A549 (cell line): ENCODE measurements around the gene ATP6V1F. TPM values are rescaled to one million over a fixed set of nuclear protein-coding genes. Genes with fewer than 3 reads are reported as not detected.

ENCODE experiments used
- ATAC-seq, 2 experiments: fragments of 200-7000 bp in 1 of 2; fragments of >200 bp in 1 of 2; cut with Nextera tagmentation in 1 of 2; cut with Tn5 transposase in 1 of 2; 3 replicates each; pipeline versions ENCODE4 v1.8.0 to v1.9.1; 2018 to 2020; ENCODE audit warnings: mild to moderate bottlenecking in 1 of 2, moderate library complexity in 1 of 2
- CTCF ChIA-PET: fragments of 300-600 bp; sonication (Branson Sonifier 250); formaldehyde crosslinking; extraction: SDS; loops from one replicate; lab custom pipeline; 2021; ENCODE audit warnings: antibody characterized with exemption, inconsistent platforms; lab: Yijun Ruan, JAX
- POLR2A ChIA-PET: fragments of 350-600 bp; formaldehyde crosslinking; extraction: SDS; loops from one replicate; lab custom pipeline; 2021; ENCODE audit warnings: antibody characterized with exemption, inconsistent platforms; lab: Yijun Ruan, JAX
- DNase-seq, 2 experiments: peaks; one replicate each; pipeline versions ENCODE4 v3.0.0 to v3.0.0-alpha.2; 2011 to 2016; ENCODE audit warnings: low read depth in 1 of 2, low spot score in 1 of 2
- FAIRE-seq: peaks from 2 replicates; lab custom pipeline; 2011; peaks lifted over from hg19 to GRCh38; lab: Jason Lieb, UNC
- H3K27ac ChIP-seq, 2 experiments: fragments of >200 bp; sonication (Bioruptor Twin); formaldehyde crosslinking; 3 replicates each; pipeline ENCODE4 v1.5.1; 2016 to 2017
- H3K4me1 ChIP-seq: fragments of >200 bp; sonication (Bioruptor Twin); formaldehyde crosslinking; 3 replicates; pipeline ENCODE4 v1.6.1; 2016
- H3K4me2 ChIP-seq: fragments of >200 bp; sonication (Bioruptor Twin); formaldehyde crosslinking; 3 replicates; pipeline ENCODE4 v1.6.1; 2016
- H3K4me3 ChIP-seq: fragments of >200 bp; sonication (Bioruptor Twin); formaldehyde crosslinking; 3 replicates; pipeline ENCODE4 v1.5.1; 2016
- H3K9me3 ChIP-seq: fragments of >200 bp; sonication (Bioruptor Twin); formaldehyde crosslinking; 3 replicates; pipeline ENCODE4 v1.6.1; 2016
- CHD2 ChIP-seq: fragments of 150-350 bp; IDR thresholded peaks from 2 replicates; pipeline ENCODE4 v1.6.1; 2014; ENCODE audit warnings: low read length; ENCODE audit not compliant: partially characterized antibody
- EHF ChIP-seq: fragments of 250-450 bp; sonication (Bioruptor Pico); IDR thresholded peaks from 2 replicates; pipeline ENCODE4 v1.5.0; 2020; ENCODE audit warnings: mild to moderate bottlenecking
- ESRRA ChIP-seq: fragments of 150-350 bp; IDR thresholded peaks from 2 replicates; pipeline ENCODE4 v1.6.1; 2014; ENCODE audit warnings: mild to moderate bottlenecking, low read length, borderline replicate concordance
- FOSB ChIP-seq: fragments of 250-450 bp; sonication (Bioruptor Pico); IDR thresholded peaks from 2 replicates; pipeline ENCODE4 v1.5.0; 2020; ENCODE audit warnings: mild to moderate bottlenecking, moderate library complexity
- FOSL2 ChIP-seq, 2 experiments: fragments of 450-650 bp in 1 of 2; fragments of >200 bp in 1 of 2; sonication (Bioruptor Twin) in 1 of 2; formaldehyde crosslinking; IDR thresholded peaks; 2 replicates each; pipeline versions ENCODE4 v1.5.0 to v1.6.1; 2016 to 2020; ENCODE audit warnings: mild to moderate bottlenecking in 1 of 2, moderate library complexity in 1 of 2
- GATA3 ChIP-seq: IDR thresholded peaks from 2 replicates; pipeline ENCODE4 v1.6.1; 2012; ENCODE audit warnings: borderline replicate concordance
- HOXB5 ChIP-seq: fragments of 250-450 bp; sonication (Bioruptor Pico); IDR thresholded peaks from 2 replicates; pipeline ENCODE4 v1.5.0; 2020; ENCODE audit warnings: mild to moderate bottlenecking, moderate library complexity
- JUN ChIP-seq, 2 experiments: fragments of >200 bp; sonication (Bioruptor Twin); formaldehyde crosslinking; IDR thresholded peaks; 2 replicates in 1 of 2; 3 replicates in 1 of 2; pipeline ENCODE4 v1.6.1; 2016 to 2017
- MAX ChIP-seq: IDR thresholded peaks from 2 replicates; pipeline ENCODE4 v1.6.1; 2012
- NFE2L2 ChIP-seq: fragments of 150-350 bp; conservative IDR thresholded peaks from 2 replicates; pipeline ENCODE4 v1.6.1; 2014; ENCODE audit warnings: low read length
- NPAS2 ChIP-seq: fragments of 250-450 bp; sonication (Bioruptor Pico); IDR thresholded peaks from 2 replicates; pipeline ENCODE4 v1.8.0; 2022; ENCODE audit warnings: mild to moderate bottlenecking, moderate library complexity, borderline replicate concordance
- PBX3 ChIP-seq: IDR thresholded peaks from 2 replicates; pipeline ENCODE4 v1.6.1; 2012
- RARB ChIP-seq: fragments of 250-450 bp; sonication (Bioruptor Pico); IDR thresholded peaks from 2 replicates; pipeline ENCODE4 v1.8.0; 2021; ENCODE audit warnings: mild to moderate bottlenecking, moderate library complexity
- REST ChIP-seq: fragments of 200-600 bp; sonication (generic); IDR thresholded peaks from 2 replicates; pipeline ENCODE4 v1.6.1; 2016; ENCODE audit warnings: antibody characterized with exemption, mild to moderate bottlenecking, moderate library complexity
- RNF2 ChIP-seq: fragments of 200-600 bp; sonication (generic); IDR thresholded peaks from 2 replicates; pipeline ENCODE4 v1.6.1; 2016; ENCODE audit warnings: low read depth, mild to moderate bottlenecking, antibody characterized with exemption, moderate library complexity, borderline replicate concordance
- TFCP2L1 ChIP-seq: fragments of 250-450 bp; sonication (Bioruptor Pico); IDR thresholded peaks from 2 replicates; pipeline ENCODE4 v1.5.0; 2021; ENCODE audit warnings: mild to moderate bottlenecking
- WGBS: methylation state at CpG from one replicate; pipeline ENCODE4 v1.1.6; 2017; ENCODE audit errors: missing lambda C conversion rate; 5-methylcytosine and 5-hydroxymethylcytosine counted together
- polyA plus RNA-seq, 4 experiments: library from polyadenylated mRNA; depleted of rRNA in 3 of 4; stranded (reverse); fragments of >200 nt; fragmentation: RNase III in 1 of 4; extraction: RNeasy Plus Mini Kit Qiagen cat#74134 plus additional on column Dnase treatment in 1 of 4; gene quantifications; 2 replicates in 3 of 4; 3 replicates in 1 of 4; pipeline ENCODE4 v1.2.3, GENCODE V29; 2011 to 2017

ATP6V1F gene
- polyA plus RNA-seq, 2 of the 4 experiments (the other 2 are of a cell fraction): 155 to 229 TPM

GRCh38 chr7:128889121-128889520 is 26.5 kb downstream of the ATP6V1F start:
- 53% methylated on average over 6 of the region's 8 CpGs for WGBS
- DNase-seq (no peak), ATAC-seq (no peak), FAIRE-seq (no peak)
- Histone ChIP-seq H3K4me3 (no peak overlapping the region), H3K4me2 (no peak overlapping the region), H3K9me3 (no peaks in the 10 kb centered on the region), H3K27ac (no peak overlapping the region), H3K4me1 (no peaks in the 10 kb centered on the region; the same call in 2 of the 3 replicates)
- CTCF ChIA-PET: no interaction called here
- TF ChIP-seq FOSB (CRISPR knock-in tag) (no peak), FOSL2 (IDR thresholded peaks at IDR 0.05) (no peak), FOSL2 (CRISPR knock-in tag; IDR thresholded peaks at IDR 0.05) (no peak), NPAS2 (CRISPR knock-in tag) (no peak), TFCP2L1 (CRISPR knock-in tag) (no peak), ESRRA (no peak), HOXB5 (no peak), NFE2L2 (no peak), REST (no peak)
- POLR2A ChIA-PET: no interaction called here

- Histone ChIP-seq H3K9me3 (no peaks in the 10 kb centered on the region), H3K4me1 (no peaks in the 10 kb centered on the region; the same call in 2 of the 3 replicates), H3K4me2 (peak overlapping the region; percentile 80), H3K27ac (peak overlapping the region; percentile 29 to 83; a peak in 5 of 6 replicates), H3K4me3 (peak overlapping the region; percentile 50)
- TF ChIP-seq EHF (no peak), JUN (IDR thresholded peaks at IDR 0.05) (0 out of 5 replicates have a peak, but pooled peaks of 1 of the 2 experiments have one; percentile 20), PBX3 (no peak), CHD2 (no peak), GATA3 (no peak), MAX (no peak), RARB (CRISPR knock-in tag) (no peak), RNF2 (no peak)
- 61% methylated on average over 10 of the region's 67 CpGs for WGBS
- POLR2A ChIA-PET: no interaction called here
- peak; percentile 44 to 47 for DNase-seq
- CTCF ChIA-PET: interaction anchor here (0.9 kb wide), 1 partner anchor 18 kb away, joined by 3 read pairs; no protein-coding TSS in a partner anchor
- FAIRE-seq: no peak
- ATAC-seq: peak; percentile 43 to 82; a peak in 5 of 6 replicates
Measured at GRCh38 chr7:128890306-128891109, 27.9 kb downstream of the ATP6V1F start.
